ENCODE data around the gene ATAD3B. TPM values are rescaled to one million over a fixed set of nuclear protein-coding genes. Genes with fewer than 3 reads are reported as not detected.
"Not testable (repeated sequence)": the region's sequence is repeated elsewhere in the genome, so short reads cannot be mapped to it uniquely, and the experiment has no call there.

Gene ATAD3B
- polyA plus RNA-seq, 1 donor (not counting 4 experiments of a cell fraction or from before 2014, with no cell fraction given) = 20.6 TPM

DNA sequence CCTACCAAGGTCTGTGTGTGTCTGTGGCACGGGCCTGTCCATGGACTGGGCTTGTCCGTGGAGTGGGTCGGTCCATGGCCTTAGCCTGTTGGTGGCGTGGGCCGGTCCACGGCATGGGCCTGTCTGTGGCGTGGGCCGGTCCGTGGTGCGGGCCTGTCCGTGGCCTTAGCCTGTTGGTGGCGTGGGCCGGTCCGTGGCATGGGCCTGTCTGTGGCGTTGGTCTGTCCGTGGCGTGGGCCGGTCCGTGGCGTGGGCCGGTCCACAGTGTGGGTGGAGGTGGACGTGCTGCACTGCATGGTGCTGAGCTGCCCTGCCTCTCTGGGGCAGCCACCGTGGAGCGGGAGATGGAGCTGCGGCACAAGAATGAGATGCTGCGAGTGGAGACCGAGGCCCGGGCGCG is 10.2 kb downstream of the ATAD3B start:
- H2AFZ ChIP-seq (ENCODE audit: control insufficient read depth, low read length); H3K9ac ChIP-seq (ENCODE audit: control insufficient read depth, extremely low read depth, insufficient read depth, low read length); H3K9me3 ChIP-seq (ENCODE audit: control insufficient read depth, low read depth, low read length); H3K9me1 ChIP-seq (ENCODE audit: control insufficient read depth, extremely low read depth, insufficient read depth, low read length); H3K27ac ChIP-seq (ENCODE audit: control insufficient read depth, insufficient read depth, low read length); H3K4me3 ChIP-seq (ENCODE audit: control insufficient read depth in 2 of 3, extremely low read depth in 1 of 3, insufficient read depth in 2 of 3, low read depth in 1 of 3, low read length in 3 of 3); H3K4me2 ChIP-seq (ENCODE audit: control insufficient read depth, extremely low read depth, insufficient read depth, low read depth, low read length); DNase-seq (ENCODE audit: low read depth, low spot score); FAIRE-seq; H3K4me1 ChIP-seq (ENCODE audit: control insufficient read depth, extremely low read depth, insufficient read depth, low read length); H3K27me3 ChIP-seq (ENCODE audit: control insufficient read depth, extremely low read depth, insufficient read depth, low read length); dilution Hi-C loops (cut with MboI; ENCODE audit: extremely low pct_ligation_motif_present, low sequenced_read_pairs); H4K20me1 ChIP-seq (ENCODE audit: control insufficient read depth, extremely low read depth, insufficient read depth, low read length): not testable (repeated sequence)
- peaks cover 32% of the 10 kb centered on the region for H3K79me2 ChIP-seq (ENCODE audit: control insufficient read depth, insufficient read depth, low read length)
- peaks cover 9 to 28% of the 10 kb centered on the region in 2 experiments for H3K36me3 ChIP-seq (ENCODE audit: control insufficient read depth in 2 of 2, extremely low read depth in 1 of 2, insufficient read depth in 2 of 2, low read length in 2 of 2)

- Histone ChIP-seq H4K20me1 (ENCODE audit: control insufficient read depth, extremely low read depth, insufficient read depth, low read length) (peaks cover 2% of the 10 kb centered on the region), H3K79me2 (ENCODE audit: control insufficient read depth, insufficient read depth, low read length) (peaks cover 23% of the 10 kb centered on the region), H3K27ac (ENCODE audit: control insufficient read depth, insufficient read depth, low read length) (no peak overlapping the region), H3K9me1 (ENCODE audit: control insufficient read depth, extremely low read depth, insufficient read depth, low read length) (no peaks in the 10 kb centered on the region), H2AFZ (ENCODE audit: control insufficient read depth, low read length) (no peak overlapping the region), H3K4me3 (ENCODE audit: control insufficient read depth in 2 of 3, extremely low read depth in 1 of 3, insufficient read depth in 2 of 3, low read depth in 1 of 3, low read length in 3 of 3) (no peak overlapping the region), H3K36me3 (ENCODE audit: control insufficient read depth in 2 of 2, extremely low read depth in 1 of 2, insufficient read depth in 2 of 2, low read length in 2 of 2) (peaks cover 9 to 31% of the 10 kb centered on the region in 2 experiments), H3K4me2 (ENCODE audit: control insufficient read depth, extremely low read depth, insufficient read depth, low read depth, low read length) (no peak overlapping the region), H3K27me3 (ENCODE audit: control insufficient read depth, extremely low read depth, insufficient read depth, low read length) (no peaks in the 10 kb centered on the region), H3K4me1 (ENCODE audit: control insufficient read depth, extremely low read depth, insufficient read depth, low read length) (no peaks in the 10 kb centered on the region), H3K9me3 (ENCODE audit: control insufficient read depth, low read depth, low read length) (no peaks in the 10 kb centered on the region), H3K9ac (ENCODE audit: control insufficient read depth, extremely low read depth, insufficient read depth, low read length) (no peak overlapping the region)
- FAIRE-seq (no peak), DNase-seq (ENCODE audit: low read depth, low spot score) (no peak)
- dilution Hi-C loops (cut with MboI; ENCODE audit: extremely low pct_ligation_motif_present, low sequenced_read_pairs) = no loop called here
- TF ChIP-seq EZH2 (IDR thresholded peaks at IDR 0.05; ENCODE audit: low read length) = no peak
- TF ChIP-seq CTCF (optimal IDR thresholded peaks at IDR 0.05 in 1 of 3, IDR thresholded peaks at IDR 0.05 in 1 of 3, conservative IDR thresholded peaks at IDR 0.05 in 1 of 3; ENCODE audit: extremely low read depth in 1 of 3, insufficient read depth in 2 of 3, low read length in 3 of 3) = no peak
Measured at GRCh38 chr1:1482856-1483255, 11.3 kb downstream of the ATAD3B start.

DNA sequence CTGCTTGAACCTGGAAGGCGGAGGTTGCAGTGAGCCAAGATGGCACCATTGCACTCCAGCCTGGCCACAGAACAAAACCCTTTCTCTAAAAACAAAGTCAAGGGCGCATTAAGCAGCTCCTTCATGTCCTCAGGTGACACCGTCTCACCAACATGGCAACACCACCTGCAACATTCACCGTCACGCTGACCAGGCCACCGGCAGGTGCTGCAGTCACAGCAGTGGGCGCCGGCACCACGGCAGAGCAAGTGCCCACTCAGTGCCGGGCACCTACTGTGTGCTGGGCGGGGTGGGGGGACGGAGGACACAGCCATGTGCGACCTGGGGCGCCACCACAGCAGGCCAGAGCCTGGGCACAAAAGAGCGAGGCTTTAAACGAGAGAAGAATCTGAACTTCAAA is 12.1 kb downstream of the ATAD3B start:
- H3K4me1 ChIP-seq (ENCODE audit: control insufficient read depth, extremely low read depth, insufficient read depth, low read length) = no peaks in the 10 kb centered on the region
- H3K79me2 ChIP-seq (ENCODE audit: control insufficient read depth, insufficient read depth, low read length) = peaks cover 17% of the 10 kb centered on the region
- no peak overlapping the region for H3K4me2 ChIP-seq (ENCODE audit: control insufficient read depth, extremely low read depth, insufficient read depth, low read depth, low read length)
- no peak for TF ChIP-seq CTCF (optimal IDR thresholded peaks at IDR 0.05 in 1 of 3, IDR thresholded peaks at IDR 0.05 in 1 of 3, conservative IDR thresholded peaks at IDR 0.05 in 1 of 3; ENCODE audit: extremely low read depth in 1 of 3, insufficient read depth in 2 of 3, low read length in 3 of 3)
- TF ChIP-seq EZH2 (IDR thresholded peaks at IDR 0.05; ENCODE audit: low read length) = no peak
- DNase-seq (ENCODE audit: low read depth, low spot score) = no peak
- no peak overlapping the region for H2AFZ ChIP-seq (ENCODE audit: control insufficient read depth, low read length)
- H4K20me1 ChIP-seq (ENCODE audit: control insufficient read depth, extremely low read depth, insufficient read depth, low read length) = peaks cover 2% of the 10 kb centered on the region
- FAIRE-seq = no peak
- H3K27me3 ChIP-seq (ENCODE audit: control insufficient read depth, extremely low read depth, insufficient read depth, low read length) = no peaks in the 10 kb centered on the region
- H3K9me3 ChIP-seq (ENCODE audit: control insufficient read depth, low read depth, low read length) = no peaks in the 10 kb centered on the region
- H3K27ac ChIP-seq (ENCODE audit: control insufficient read depth, insufficient read depth, low read length) = no peak overlapping the region
- peaks cover 10 to 32% of the 10 kb centered on the region in 2 experiments for H3K36me3 ChIP-seq (ENCODE audit: control insufficient read depth in 2 of 2, extremely low read depth in 1 of 2, insufficient read depth in 2 of 2, low read length in 2 of 2)
- H3K9ac ChIP-seq (ENCODE audit: control insufficient read depth, extremely low read depth, insufficient read depth, low read length) = no peak overlapping the region
- H3K4me3 ChIP-seq (ENCODE audit: control insufficient read depth in 2 of 3, extremely low read depth in 1 of 3, insufficient read depth in 2 of 3, low read depth in 1 of 3, low read length in 3 of 3) = no peak overlapping the region
- dilution Hi-C loops (cut with MboI; ENCODE audit: extremely low pct_ligation_motif_present, low sequenced_read_pairs) = no loop called here
- H3K9me1 ChIP-seq (ENCODE audit: control insufficient read depth, extremely low read depth, insufficient read depth, low read length) = no peaks in the 10 kb centered on the region

DNA sequence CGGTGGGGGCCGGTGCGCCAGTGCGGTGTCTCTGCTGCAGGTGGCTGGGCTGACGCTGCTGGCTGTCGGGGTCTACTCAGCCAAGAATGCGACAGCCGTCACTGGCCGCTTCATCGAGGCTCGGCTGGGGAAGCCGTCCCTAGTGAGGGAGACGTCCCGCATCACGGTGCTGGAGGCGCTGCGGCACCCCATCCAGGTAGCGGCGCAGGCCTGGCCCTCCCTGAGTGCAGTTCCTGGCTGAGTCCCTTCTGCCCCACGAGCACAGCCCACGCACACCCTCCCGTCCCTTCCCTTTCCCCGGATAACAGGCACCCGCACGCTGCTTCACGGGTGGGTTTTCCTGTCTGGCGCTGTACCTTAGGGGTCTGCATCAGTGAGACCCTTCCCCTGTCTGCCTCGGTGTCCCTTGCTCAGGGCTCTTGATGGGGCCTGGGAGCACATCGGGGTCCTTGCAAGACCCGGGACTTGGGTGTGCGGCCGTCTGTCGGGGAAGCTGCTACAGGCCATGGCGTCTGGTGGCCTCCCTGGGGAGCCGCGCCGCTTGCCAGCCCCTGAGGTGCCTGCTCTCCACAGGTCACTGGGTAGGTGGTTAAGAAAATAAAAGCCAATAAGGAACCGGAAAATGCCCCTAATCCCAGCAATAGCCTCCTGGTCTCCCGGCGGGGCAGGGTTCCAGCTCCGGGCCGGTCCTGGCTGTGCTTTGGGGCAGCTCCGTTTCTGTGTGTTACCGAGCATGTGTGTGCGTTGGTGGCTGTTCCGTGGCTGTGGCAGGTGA is 13.6 kb downstream of the ATAD3B start:
- H3K27ac ChIP-seq (ENCODE audit: control insufficient read depth, insufficient read depth, low read length); dilution Hi-C loops (cut with MboI; ENCODE audit: extremely low pct_ligation_motif_present, low sequenced_read_pairs); H3K9me3 ChIP-seq (ENCODE audit: control insufficient read depth, low read depth, low read length); FAIRE-seq; H3K9ac ChIP-seq (ENCODE audit: control insufficient read depth, extremely low read depth, insufficient read depth, low read length); H4K20me1 ChIP-seq (ENCODE audit: control insufficient read depth, extremely low read depth, insufficient read depth, low read length); H2AFZ ChIP-seq (ENCODE audit: control insufficient read depth, low read length); H3K4me1 ChIP-seq (ENCODE audit: control insufficient read depth, extremely low read depth, insufficient read depth, low read length); H3K4me3 ChIP-seq (ENCODE audit: control insufficient read depth in 2 of 3, extremely low read depth in 1 of 3, insufficient read depth in 2 of 3, low read depth in 1 of 3, low read length in 3 of 3); H3K79me2 ChIP-seq (ENCODE audit: control insufficient read depth, insufficient read depth, low read length); H3K27me3 ChIP-seq (ENCODE audit: control insufficient read depth, extremely low read depth, insufficient read depth, low read length); H3K9me1 ChIP-seq (ENCODE audit: control insufficient read depth, extremely low read depth, insufficient read depth, low read length); DNase-seq (ENCODE audit: low read depth, low spot score); H3K4me2 ChIP-seq (ENCODE audit: control insufficient read depth, extremely low read depth, insufficient read depth, low read depth, low read length): not testable (repeated sequence)
- peaks cover 16 to 34% of the 10 kb centered on the region in 2 experiments for H3K36me3 ChIP-seq (ENCODE audit: control insufficient read depth in 2 of 2, extremely low read depth in 1 of 2, insufficient read depth in 2 of 2, low read length in 2 of 2)
